Adipocyte (in vitro differentiated cells): ENCODE data around the gene FGR.

Source experiments
- DNase-seq: peaks from one replicate; pipeline ENCODE4 v3.0.0-alpha.2; 2015; ENCODE audit warnings: low read depth
- H3K27me3 ChIP-seq: replicated peaks from 2 replicates; pipeline ENCODE4 v1.7.0; 2013; ENCODE audit warnings: mild to moderate bottlenecking, low read length, moderate library complexity; ENCODE audit not compliant: control insufficient read depth, insufficient read depth
- H3K36me3 ChIP-seq: 2 replicates; pipeline ENCODE4 v1.7.0; 2013; ENCODE audit warnings: low read length, mild to moderate bottlenecking, moderate library complexity; ENCODE audit not compliant: control insufficient read depth, insufficient read depth, severe bottlenecking
- H3K4me1 ChIP-seq: 2 replicates; pipeline ENCODE4 v1.7.0; 2013; ENCODE audit warnings: mild to moderate bottlenecking, low read length, moderate library complexity; ENCODE audit not compliant: control insufficient read depth, insufficient read depth
- H3K4me3 ChIP-seq: 2 replicates; pipeline ENCODE4 v1.7.0; 2013; ENCODE audit warnings: mild to moderate bottlenecking, low read length, moderate library complexity
- H3K9ac ChIP-seq: 2 replicates; pipeline ENCODE4 v1.7.0; 2013; ENCODE audit warnings: mild to moderate bottlenecking, low read length, moderate library complexity
- H3K9me3 ChIP-seq: 2 replicates; pipeline ENCODE4 v1.7.0; 2013; ENCODE audit warnings: mild to moderate bottlenecking, low read length, moderate library complexity; ENCODE audit not compliant: control insufficient read depth

The FGR gene

GRCh38 chr1:27595597-27595996, 39.4 kb downstream of the FGR start:
- H3K9ac ChIP-seq, result no peak overlapping the region
- no peak overlapping the region for H3K4me3 ChIP-seq
- no peak for DNase-seq
- peaks cover 72% of the 10 kb centered on the region for H3K4me1 ChIP-seq
- no peaks in the 10 kb centered on the region for H3K27me3 ChIP-seq
- H3K36me3 ChIP-seq, result peaks cover 8% of the 10 kb centered on the region
- H3K9me3 ChIP-seq, result no peaks in the 10 kb centered on the region

- DNase-seq, result peak; percentile 78
- peaks cover 75% of the 10 kb centered on the region for H3K4me1 ChIP-seq
- no peaks in the 10 kb centered on the region for H3K27me3 ChIP-seq
- no peaks in the 10 kb centered on the region for H3K9me3 ChIP-seq
- no peak overlapping the region for H3K4me3 ChIP-seq
- peak overlapping the region; percentile 50 for H3K9ac ChIP-seq
- peaks cover 8% of the 10 kb centered on the region for H3K36me3 ChIP-seq
Measured at GRCh38 chr1:27594564-27595510, 40.1 kb downstream of the FGR start.

GRCh38 chr1:27593678-27594563, 41.1 kb downstream of the FGR start:
- Histone ChIP-seq H3K4me1 (peaks cover 76% of the 10 kb centered on the region), H3K36me3 (peaks cover 8% of the 10 kb centered on the region), H3K9ac (peak overlapping the region; percentile 50), H3K9me3 (no peaks in the 10 kb centered on the region), H3K4me3 (no peak overlapping the region), H3K27me3 (no peaks in the 10 kb centered on the region)
- DNase-seq, result no peak

GRCh38 chr1:27592931-27593677, 41.9 kb downstream of the FGR start:
- Histone ChIP-seq H3K4me3 (no peak overlapping the region), H3K27me3 (no peaks in the 10 kb centered on the region), H3K36me3 (peaks cover 8% of the 10 kb centered on the region), H3K4me1 (peaks cover 75% of the 10 kb centered on the region), H3K9ac (no peak overlapping the region), H3K9me3 (no peaks in the 10 kb centered on the region)
- DNase-seq, result no peak

GRCh38 chr1:27592232-27592930, 42.6 kb downstream of the FGR start:
- Histone ChIP-seq H3K9ac (no peak overlapping the region), H3K36me3 (peaks cover 8% of the 10 kb centered on the region), H3K27me3 (no peaks in the 10 kb centered on the region), H3K4me3 (no peak overlapping the region), H3K9me3 (no peaks in the 10 kb centered on the region), H3K4me1 (peaks cover 67% of the 10 kb centered on the region)
- no peak for DNase-seq

- peaks cover 62% of the 10 kb centered on the region for H3K4me1 ChIP-seq
- H3K9ac ChIP-seq, result no peak overlapping the region
- peaks cover 8% of the 10 kb centered on the region for H3K36me3 ChIP-seq
- H3K9me3 ChIP-seq, result no peaks in the 10 kb centered on the region
- no peak overlapping the region for H3K4me3 ChIP-seq
- H3K27me3 ChIP-seq, result no peaks in the 10 kb centered on the region
- no peak for DNase-seq
Measured at GRCh38 chr1:27591622-27592021, 43.4 kb downstream of the FGR start.

- H3K4me3 ChIP-seq, result no peak overlapping the region
- no peaks in the 10 kb centered on the region for H3K27me3 ChIP-seq
- no peak for DNase-seq
- peaks cover 8% of the 10 kb centered on the region for H3K36me3 ChIP-seq
- H3K9ac ChIP-seq, result peak overlapping the region; percentile 38
- no peaks in the 10 kb centered on the region for H3K9me3 ChIP-seq
- H3K4me1 ChIP-seq, result peaks cover 56% of the 10 kb centered on the region
Measured at GRCh38 chr1:27590917-27591508, 44.0 kb downstream of the FGR start.

GRCh38 chr1:27589841-27590426, 45.1 kb downstream of the FGR start:
- Histone ChIP-seq H3K9me3 (no peaks in the 10 kb centered on the region), H3K27me3 (no peaks in the 10 kb centered on the region), H3K36me3 (no peaks in the 10 kb centered on the region), H3K9ac (peak overlapping the region; percentile 38), H3K4me3 (no peak overlapping the region), H3K4me1 (peaks cover 45% of the 10 kb centered on the region)
- DNase-seq, result peak; percentile 77

- Histone ChIP-seq H3K36me3 (no peaks in the 10 kb centered on the region), H3K9me3 (no peaks in the 10 kb centered on the region), H3K27me3 (no peaks in the 10 kb centered on the region), H3K4me3 (no peak overlapping the region), H3K4me1 (peaks cover 40% of the 10 kb centered on the region), H3K9ac (peak overlapping the region; percentile 38)
- no peak for DNase-seq
Measured at GRCh38 chr1:27589441-27589840, 45.5 kb downstream of the FGR start.
